ENCODE data around the gene SETD7.

SETD7 gene

DNA sequence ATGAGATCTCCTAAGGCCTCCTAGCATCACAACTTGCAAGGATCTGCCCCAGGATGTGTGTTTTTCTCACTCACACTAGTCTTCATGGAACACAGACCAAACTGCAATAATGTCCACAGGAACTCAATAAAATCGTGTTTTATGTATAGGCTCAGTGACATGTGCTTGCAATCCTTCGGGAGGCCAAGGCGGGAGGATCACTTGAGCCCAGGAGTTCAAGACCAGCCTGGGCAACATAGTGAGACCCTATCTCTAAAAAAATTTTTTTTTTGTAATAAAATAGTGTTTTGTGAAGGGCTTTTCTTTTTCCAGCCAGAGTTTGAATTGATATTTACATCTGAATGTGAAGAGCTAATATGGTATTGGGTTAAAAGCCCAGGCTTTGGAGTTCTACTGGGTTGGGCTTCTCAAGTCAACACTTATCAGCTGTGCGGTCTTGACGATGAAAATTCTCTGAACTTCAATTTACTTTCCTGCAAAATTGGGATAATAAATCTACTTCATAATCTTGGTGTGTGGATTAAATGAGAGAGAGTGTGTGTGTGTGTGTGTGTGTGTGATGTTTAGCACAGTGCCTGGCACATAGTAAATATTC is 38.7 kb upstream of the SETD7 start:
- no peak overlapping the region for H3K27ac ChIP-seq (ENCODE audit: low read length)
- TF ChIP-seq, protein P1, sequence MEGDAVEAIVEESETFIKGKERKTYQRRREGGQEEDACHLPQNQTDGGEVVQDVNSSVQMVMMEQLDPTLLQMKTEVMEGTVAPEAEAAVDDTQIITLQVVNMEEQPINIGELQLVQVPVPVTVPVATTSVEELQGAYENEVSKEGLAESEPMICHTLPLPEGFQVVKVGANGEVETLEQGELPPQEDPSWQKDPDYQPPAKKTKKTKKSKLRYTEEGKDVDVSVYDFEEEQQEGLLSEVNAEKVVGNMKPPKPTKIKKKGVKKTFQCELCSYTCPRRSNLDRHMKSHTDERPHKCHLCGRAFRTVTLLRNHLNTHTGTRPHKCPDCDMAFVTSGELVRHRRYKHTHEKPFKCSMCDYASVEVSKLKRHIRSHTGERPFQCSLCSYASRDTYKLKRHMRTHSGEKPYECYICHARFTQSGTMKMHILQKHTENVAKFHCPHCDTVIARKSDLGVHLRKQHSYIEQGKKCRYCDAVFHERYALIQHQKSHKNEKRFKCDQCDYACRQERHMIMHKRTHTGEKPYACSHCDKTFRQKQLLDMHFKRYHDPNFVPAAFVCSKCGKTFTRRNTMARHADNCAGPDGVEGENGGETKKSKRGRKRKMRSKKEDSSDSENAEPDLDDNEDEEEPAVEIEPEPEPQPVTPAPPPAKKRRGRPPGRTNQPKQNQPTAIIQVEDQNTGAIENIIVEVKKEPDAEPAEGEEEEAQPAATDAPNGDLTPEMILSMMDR (IDR thresholded peaks at IDR 0.05; ENCODE audit: borderline replicate concordance, extremely low read depth, low read length, poor library complexity, severe bottlenecking): no peak
- TF ChIP-seq EZH2 (IDR thresholded peaks at IDR 0.05; ENCODE audit: borderline replicate concordance, low read depth, low read length, severe bottlenecking): no peak
- ATAC-seq (ENCODE audit: insufficient read depth, low read depth): no peak
- H4K20me1 ChIP-seq (ENCODE audit: insufficient read depth, low read length): no peaks in the 10 kb centered on the region
- no peak for DNase-seq
- peaks cover 26% of the 10 kb centered on the region for H3K27me3 ChIP-seq (ENCODE audit: insufficient read depth, low read length, poor library complexity)
- no peak overlapping the region for H3K9ac ChIP-seq (ENCODE audit: low read depth, low read length)
- no peaks in the 10 kb centered on the region for H3K4me1 ChIP-seq (ENCODE audit: insufficient read depth, low read length)
- no peaks in the 10 kb centered on the region for H3K9me3 ChIP-seq (ENCODE audit: insufficient read depth, low read length, severe bottlenecking)
- H3K36me3 ChIP-seq (ENCODE audit: insufficient read depth, low read length): no peaks in the 10 kb centered on the region
- no peak overlapping the region for H3K4me2 ChIP-seq (ENCODE audit: insufficient read depth, low read length)
- H3K4me3 ChIP-seq (ENCODE audit: low read depth in 1 of 2, low read length in 2 of 2): no peak overlapping the region
- H3K79me2 ChIP-seq (ENCODE audit: insufficient read depth, low read length): no peaks in the 10 kb centered on the region
- no peak overlapping the region for H2AFZ ChIP-seq (ENCODE audit: low read depth, low read length)

DNA sequence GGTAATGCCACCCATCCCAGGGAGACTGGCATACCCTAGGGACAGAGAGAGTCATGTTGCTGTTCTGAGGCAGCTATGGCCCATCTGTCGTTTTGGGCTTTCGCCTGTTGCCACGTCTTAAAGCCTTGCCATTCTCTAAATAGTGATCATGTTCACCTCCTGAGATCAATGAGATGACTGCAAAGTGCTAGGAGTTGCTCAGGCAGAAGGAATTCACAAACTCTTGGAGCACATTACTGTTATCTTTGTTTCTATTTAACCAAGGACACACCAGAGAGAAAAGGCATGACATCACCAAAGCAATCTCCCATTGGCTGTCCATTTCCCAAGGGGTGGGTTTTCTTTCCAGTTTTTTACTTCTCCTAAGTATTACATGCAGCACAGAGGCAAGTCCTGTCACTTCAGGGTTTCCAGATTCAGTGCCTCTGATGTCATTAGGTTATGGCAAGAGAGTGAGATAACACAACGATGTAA is 37.1 kb upstream of the SETD7 start:
- no peaks in the 10 kb centered on the region for H3K4me1 ChIP-seq (ENCODE audit: insufficient read depth, low read length)
- no peak overlapping the region for H2AFZ ChIP-seq (ENCODE audit: low read depth, low read length)
- no peak for TF ChIP-seq EZH2 (IDR thresholded peaks at IDR 0.05; ENCODE audit: borderline replicate concordance, low read depth, low read length, severe bottlenecking)
- TF ChIP-seq, protein P1 (IDR thresholded peaks at IDR 0.05; ENCODE audit: borderline replicate concordance, extremely low read depth, low read length, poor library complexity, severe bottlenecking): no peak
- no peaks in the 10 kb centered on the region for H3K79me2 ChIP-seq (ENCODE audit: insufficient read depth, low read length)
- DNase-seq (no peak), ATAC-seq (ENCODE audit: insufficient read depth, low read depth) (no peak)
- no peak overlapping the region for H3K4me2 ChIP-seq (ENCODE audit: insufficient read depth, low read length)
- H3K9ac ChIP-seq (ENCODE audit: low read depth, low read length): no peak overlapping the region
- no peak overlapping the region for H3K27ac ChIP-seq (ENCODE audit: low read length)
- H4K20me1 ChIP-seq (ENCODE audit: insufficient read depth, low read length): no peaks in the 10 kb centered on the region
- H3K36me3 ChIP-seq (ENCODE audit: insufficient read depth, low read length): no peaks in the 10 kb centered on the region
- H3K27me3 ChIP-seq (ENCODE audit: insufficient read depth, low read length, poor library complexity): peaks cover 26% of the 10 kb centered on the region
- H3K9me3 ChIP-seq (ENCODE audit: insufficient read depth, low read length, severe bottlenecking): no peaks in the 10 kb centered on the region
- no peak overlapping the region for H3K4me3 ChIP-seq (ENCODE audit: low read depth in 1 of 2, low read length in 2 of 2)

DNA sequence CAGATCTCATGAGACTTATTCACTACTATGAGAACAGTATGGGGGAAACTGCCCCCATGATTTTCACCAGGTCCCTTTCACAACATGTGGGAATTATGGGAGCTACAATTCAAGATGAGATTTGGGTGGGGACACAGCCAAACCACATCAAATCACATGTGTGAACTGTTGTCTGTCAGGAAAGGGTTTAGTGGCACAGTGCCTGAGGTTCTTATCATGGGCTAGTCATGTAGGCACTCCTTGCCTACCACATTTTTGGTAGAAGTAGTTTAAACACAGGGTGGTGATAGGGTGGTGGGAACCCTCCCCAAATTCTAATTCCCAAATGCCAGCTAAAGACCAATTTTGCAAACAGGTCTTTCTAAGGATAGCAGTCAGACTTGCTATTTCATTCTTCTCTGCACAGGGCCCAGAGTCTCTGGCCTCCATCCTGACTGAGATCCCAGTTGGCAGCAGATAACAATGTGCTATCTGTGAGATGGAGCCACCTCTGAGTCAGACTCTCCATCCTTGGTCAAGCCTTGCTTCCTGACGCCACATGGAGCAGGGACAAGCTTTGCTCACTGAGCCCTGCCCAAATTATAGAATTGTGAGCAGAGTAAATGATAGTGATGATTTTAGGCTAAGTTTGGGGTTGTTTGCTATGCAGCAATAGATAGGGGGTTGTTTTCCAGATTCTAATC is 33.5 kb upstream of the SETD7 start:
- H3K4me2 ChIP-seq (ENCODE audit: insufficient read depth, low read length): no peak overlapping the region
- H3K4me3 ChIP-seq (ENCODE audit: low read depth in 1 of 2, low read length in 2 of 2): no peak overlapping the region
- no peak for TF ChIP-seq EZH2 (IDR thresholded peaks at IDR 0.05; ENCODE audit: borderline replicate concordance, low read depth, low read length, severe bottlenecking)
- TF ChIP-seq, protein P1 (IDR thresholded peaks at IDR 0.05; ENCODE audit: borderline replicate concordance, extremely low read depth, low read length, poor library complexity, severe bottlenecking): no peak
- no peaks in the 10 kb centered on the region for H3K4me1 ChIP-seq (ENCODE audit: insufficient read depth, low read length)
- DNase-seq: no peak
- peaks cover 5% of the 10 kb centered on the region for H3K27me3 ChIP-seq (ENCODE audit: insufficient read depth, low read length, poor library complexity)
- no peak overlapping the region for H2AFZ ChIP-seq (ENCODE audit: low read depth, low read length)
- H3K9me3 ChIP-seq (ENCODE audit: insufficient read depth, low read length, severe bottlenecking): no peaks in the 10 kb centered on the region
- H3K9ac ChIP-seq (ENCODE audit: low read depth, low read length): no peak overlapping the region
- no peaks in the 10 kb centered on the region for H3K79me2 ChIP-seq (ENCODE audit: insufficient read depth, low read length)
- ATAC-seq (ENCODE audit: insufficient read depth, low read depth): no peak
- no peaks in the 10 kb centered on the region for H4K20me1 ChIP-seq (ENCODE audit: insufficient read depth, low read length)
- H3K36me3 ChIP-seq (ENCODE audit: insufficient read depth, low read length): no peaks in the 10 kb centered on the region
- no peak overlapping the region for H3K27ac ChIP-seq (ENCODE audit: low read length)
